K562 (cell line): ENCODE measurements around the gene CHPF2. TPM values are rescaled to one million over a fixed set of nuclear protein-coding genes. Genes with fewer than 3 reads are reported as not detected.

Experiments used
- ATAC-seq: fragments of 200-7000 bp; cut with Tn5 transposase; 3 replicates; pipeline ENCODE4 v1.9.1; 2020; ENCODE audit warnings: moderate library complexity
- BruUV-seq: library from RNA; stranded (reverse); fragments of 400-500 nt; replicated peaks from 2 replicates; lab custom pipeline; 2021; lab: Mats Ljungman, UMichigan
- CTCF ChIA-PET: fragments of 300-600 bp; formaldehyde crosslinking; extraction: SDS; loops from one replicate; lab custom pipeline; 2021; ENCODE audit warnings: low intra/inter-chr PET ratio; lab: Yijun Ruan, JAX
- POLR2A ChIA-PET: fragments of 300-600, 350-650 bp; sonication (Branson Sonifier 250); formaldehyde crosslinking; extraction: SDS; loops from one replicate; lab custom pipeline; 2021; ENCODE audit warnings: antibody characterized with exemption, inconsistent platforms; lab: Yijun Ruan, JAX
- DNase-seq, 4 experiments: peaks; one replicate each; pipeline versions ENCODE4 v3.0.0 to v3.0.0-alpha.2; 2011 to 2018; ENCODE audit warnings: low spot score in 3 of 4, mixed read lengths in 3 of 4; ENCODE audit errors: extremely low read depth in 1 of 4
- FAIRE-seq: peaks from 2 replicates; lab custom pipeline; 2011; peaks lifted over from hg19 to GRCh38; lab: Jason Lieb, UNC
- H2AFZ ChIP-seq: 2 replicates; pipeline ENCODE4 v1.6.0; 2011; ENCODE audit warnings: low read depth, low read length, control low read depth, inconsistent platforms
- H3K27ac ChIP-seq: fragments of 200-600 bp; 3 replicates; pipeline ENCODE4 v1.8.0; 2011; ENCODE audit warnings: low read depth, mild to moderate bottlenecking, control low read depth, inconsistent platforms, low read length, moderate library complexity, mixed read lengths; ENCODE audit errors: extremely low read depth
- H3K27me3 ChIP-seq, 2 experiments: fragments of 300-600 bp in 1 of 2; 2 replicates in 1 of 2; 3 replicates in 1 of 2; pipeline versions ENCODE4 v1.6.0 to v1.8.0; 2011; ENCODE audit warnings: inconsistent platforms in 2 of 2, low read length in 2 of 2, mild to moderate bottlenecking in 1 of 2, mixed read lengths in 1 of 2, moderate library complexity in 1 of 2; ENCODE audit not compliant: control insufficient read depth in 2 of 2, insufficient read depth in 2 of 2
- H3K36me3 ChIP-seq: fragments of 300-600 bp; 3 replicates; pipeline ENCODE4 v1.8.0; 2011; ENCODE audit warnings: mild to moderate bottlenecking, low read length, inconsistent platforms; ENCODE audit not compliant: control insufficient read depth, insufficient read depth
- H3K4me1 ChIP-seq, 2 experiments: fragments of 200-600 bp in 1 of 2; replicated peaks in 1 of 2; 2 replicates in 1 of 2; 3 replicates in 1 of 2; pipeline versions ENCODE4 v1.5.1 to v1.8.0; 2011; ENCODE audit warnings: inconsistent platforms in 2 of 2, low read length in 2 of 2, mild to moderate bottlenecking in 1 of 2, mixed read lengths in 1 of 2, moderate library complexity in 1 of 2; ENCODE audit not compliant: control insufficient read depth in 2 of 2, insufficient read depth in 2 of 2
- H3K4me2 ChIP-seq: 2 replicates; pipeline ENCODE4 v1.6.1; 2011; ENCODE audit warnings: low read length, control low read depth, inconsistent platforms, mixed read lengths; ENCODE audit not compliant: insufficient read depth
- H3K4me3 ChIP-seq: fragments of 200-600 bp; sonication (generic), shearing (Covaris generic); 2 replicates; pipeline ENCODE4 v1.5.1; 2016; ENCODE audit warnings: control low read depth, inconsistent platforms
- H3K79me2 ChIP-seq: fragments of 200-600 bp; 3 replicates; pipeline ENCODE4 v1.8.0; 2011; ENCODE audit warnings: low read length, inconsistent platforms; ENCODE audit not compliant: control insufficient read depth, insufficient read depth
- H3K9ac ChIP-seq, 2 experiments: 2 replicates each; pipeline versions ENCODE4 v1.6.0 to v1.6.1; 2011; ENCODE audit warnings: low read depth in 2 of 2, low read length in 2 of 2, control low read depth in 1 of 2, inconsistent platforms in 1 of 2, mild to moderate bottlenecking in 1 of 2, mixed read lengths in 1 of 2; ENCODE audit not compliant: insufficient read depth in 1 of 2
- H3K9me1 ChIP-seq: one replicate; pipeline ENCODE4 v1.6.0; 2011; ENCODE audit warnings: inconsistent platforms, mild to moderate bottlenecking, low read length, moderate library complexity; ENCODE audit not compliant: control insufficient read depth, insufficient read depth
- H3K9me3 ChIP-seq: replicated peaks from 2 replicates; pipeline ENCODE4 v1.5.1; 2011; ENCODE audit warnings: low read depth, low read length, inconsistent platforms; ENCODE audit not compliant: control insufficient read depth, insufficient read depth
- H4K20me1 ChIP-seq: replicated peaks from 2 replicates; pipeline ENCODE4 v1.6.1; 2011; ENCODE audit warnings: low read length, inconsistent platforms, mixed read lengths; ENCODE audit not compliant: control insufficient read depth, insufficient read depth
- DPF2 ChIP-seq: fragments of 450-650 bp; IDR thresholded peaks from 2 replicates; pipeline ENCODE4 v1.6.1; 2016
- KDM1A ChIP-seq, 2 experiments: fragments of 450-650 bp; IDR thresholded peaks; 2 replicates each; pipeline ENCODE4 v1.6.1; 2016; ENCODE audit warnings: mild to moderate bottlenecking in 2 of 2
- MAFF ChIP-seq: IDR thresholded peaks from 2 replicates; pipeline ENCODE4 v1.6.1; 2012; ENCODE audit warnings: low read length, improper control_type of control experiment
- MAFG ChIP-seq: fragments of 450-650 bp; conservative IDR thresholded peaks from 2 replicates; pipeline ENCODE4 v1.6.1; 2016; ENCODE audit warnings: missing genetic modification characterization, missing compliant biosample characterization
- MAZ ChIP-seq, 2 experiments: fragments of 450-650 bp in 1 of 2; sonication (generic) in 1 of 2; formaldehyde crosslinking; IDR thresholded peaks in 1 of 2; conservative IDR thresholded peaks in 1 of 2; 2 replicates each; pipeline versions ENCODE4 v1.4.0 to v1.5.0; 2020; ENCODE audit warnings: mild to moderate bottlenecking in 1 of 2, missing genetic modification reagents in 1 of 2
- NFE2 ChIP-seq: IDR thresholded peaks from 2 replicates; pipeline ENCODE4 v1.6.1; 2014; ENCODE audit warnings: antibody characterized with exemption, low read depth
- POLR2AphosphoS2 ChIP-seq: IDR thresholded peaks from 2 replicates; pipeline ENCODE4 v1.6.1; 2012; ENCODE audit warnings: low read length, improper control_type of control experiment
- POLR2B ChIP-seq: fragments of 450-650 bp; IDR thresholded peaks from 2 replicates; pipeline ENCODE4 v1.6.1; 2018; ENCODE audit warnings: low read depth; ENCODE audit not compliant: partially characterized antibody
- POLR2G ChIP-seq: fragments of 200-400 bp; formaldehyde crosslinking; IDR thresholded peaks from 2 replicates; pipeline ENCODE4 v1.6.1; 2017; ENCODE audit warnings: low read depth, mild to moderate bottlenecking, antibody characterized with exemption, low read length, moderate library complexity
- SMARCA4 ChIP-seq: fragments of 450-650 bp; IDR thresholded peaks from 2 replicates; pipeline ENCODE4 v1.6.1; 2016
- SMARCE1 ChIP-seq: fragments of 450-650 bp; IDR thresholded peaks from 2 replicates; pipeline ENCODE4 v1.7.1; 2016; ENCODE audit warnings: mild to moderate bottlenecking
- SOX6 ChIP-seq: fragments of 450-650 bp; IDR thresholded peaks from 2 replicates; pipeline ENCODE4 v1.6.1; 2014; ENCODE audit warnings: mild to moderate bottlenecking
- SP2 ChIP-seq: IDR thresholded peaks from 2 replicates; pipeline ENCODE4 v1.6.1; 2011; ENCODE audit warnings: mild to moderate bottlenecking, low read depth, low read length, moderate library complexity; ENCODE audit not compliant: poor library complexity, severe bottlenecking; ENCODE audit errors: extremely low read depth
- YY1 ChIP-seq, 3 experiments: IDR thresholded peaks; 2 replicates each; pipeline ENCODE4 v1.6.1; 2011; ENCODE audit warnings: low read length in 2 of 3, mild to moderate bottlenecking in 2 of 3, moderate library complexity in 2 of 3, borderline replicate concordance in 1 of 3, control low read depth in 1 of 3, low read depth in 1 of 3; ENCODE audit not compliant: insufficient read depth in 3 of 3, insufficient replicate concordance in 2 of 3, control insufficient read depth in 1 of 3, insufficient read length in 1 of 3; ENCODE audit errors: extremely low read depth in 1 of 3
- ZNF175 ChIP-seq: fragments of 200-800 bp; sonication (Bioruptor generic); IDR thresholded peaks from 2 replicates; pipeline ENCODE4 v1.6.1; 2016; ENCODE audit warnings: low read depth, mild to moderate bottlenecking, missing genetic modification characterization, missing compliant biosample characterization
- ZNF212 ChIP-seq: fragments of 450-650 bp; formaldehyde crosslinking; IDR thresholded peaks from 2 replicates; pipeline ENCODE4 v1.4.0; 2020; ENCODE audit warnings: mild to moderate bottlenecking
- ZNF644 ChIP-seq: fragments of 200-800 bp; sonication (Bioruptor generic); IDR thresholded peaks from 2 replicates; pipeline ENCODE4 v1.6.1; 2016; ENCODE audit warnings: low read depth, missing genetic modification characterization, missing compliant biosample characterization
- WGBS: fragments of 100-300 bp; shearing (Covaris generic); methylation state at CpG from one replicate; pipeline ENCODE4 v1.1.6; 2016; ENCODE audit warnings: low coverage, mixed read lengths; ENCODE audit not compliant: insufficient coverage; ENCODE audit errors: missing lambda C conversion rate; 5-methylcytosine and 5-hydroxymethylcytosine counted together
- in situ Hi-C: fragments of 300-500 bp; cut with MboI; formaldehyde crosslinking; loops from 4 replicates; pipeline ENCODE4 v1.15.0; 2018; ENCODE audit warnings: inconsistent platforms, mixed read lengths
- intact Hi-C: fragments of 100-400 bp; cut with micrococcal nuclease; formaldehyde crosslinking; loops from 2 replicates; pipeline ENCODE4 v1.14.2; 2022
- polyA plus RNA-seq, 8 experiments: library from polyadenylated mRNA; depleted of rRNA in 4 of 8; stranded (reverse) in 5 of 8; unstranded in 3 of 8; fragments of >200 nt; fragmentation: Nextera tagmentation in 2 of 8; fragmentation: Illumina TruSeq in 1 of 8; extraction: Ambion mirVana in 2 of 8; extraction: Trizol in 1 of 8; gene quantifications; 2 replicates each; pipeline versions ENCODE4 v1.2.1 to v1.2.3, GENCODE V29; 2011 to 2014; ENCODE audit warnings: inconsistent platforms in 1 of 8, missing spikeins in 1 of 8
- total RNA-seq, 7 experiments: library from RNA; depleted of rRNA in 6 of 7; stranded (reverse); fragments of >200 nt in 6 of 7; fragmentation: Illumina TruSeq in 2 of 7; extraction: Trizol in 2 of 7; gene quantifications; 2 replicates each; pipeline versions ENCODE4 v1.2.1 to v1.2.3, GENCODE V29; 2011 to 2021; ENCODE audit warnings: low replicate concordance in 1 of 7
- TF ChIP-seq, protein P1 (sequence below): fragments of 450-650 bp; IDR thresholded peaks from 2 replicates; pipeline ENCODE4 v1.6.1; 2016
- TF ChIP-seq, protein P2 (sequence below): fragments of 250-450 bp; sonication (Bioruptor Pico); IDR thresholded peaks from 2 replicates; pipeline ENCODE4 v1.5.0; 2021

The CHPF2 gene
- total and polyA plus RNA-seq, 9 of the 15 experiments (the other 6 are each of a cell fraction or from before 2014, with no cell fraction given), result 0.08 to 32.8 (median 10.5) TPM

DNA sequence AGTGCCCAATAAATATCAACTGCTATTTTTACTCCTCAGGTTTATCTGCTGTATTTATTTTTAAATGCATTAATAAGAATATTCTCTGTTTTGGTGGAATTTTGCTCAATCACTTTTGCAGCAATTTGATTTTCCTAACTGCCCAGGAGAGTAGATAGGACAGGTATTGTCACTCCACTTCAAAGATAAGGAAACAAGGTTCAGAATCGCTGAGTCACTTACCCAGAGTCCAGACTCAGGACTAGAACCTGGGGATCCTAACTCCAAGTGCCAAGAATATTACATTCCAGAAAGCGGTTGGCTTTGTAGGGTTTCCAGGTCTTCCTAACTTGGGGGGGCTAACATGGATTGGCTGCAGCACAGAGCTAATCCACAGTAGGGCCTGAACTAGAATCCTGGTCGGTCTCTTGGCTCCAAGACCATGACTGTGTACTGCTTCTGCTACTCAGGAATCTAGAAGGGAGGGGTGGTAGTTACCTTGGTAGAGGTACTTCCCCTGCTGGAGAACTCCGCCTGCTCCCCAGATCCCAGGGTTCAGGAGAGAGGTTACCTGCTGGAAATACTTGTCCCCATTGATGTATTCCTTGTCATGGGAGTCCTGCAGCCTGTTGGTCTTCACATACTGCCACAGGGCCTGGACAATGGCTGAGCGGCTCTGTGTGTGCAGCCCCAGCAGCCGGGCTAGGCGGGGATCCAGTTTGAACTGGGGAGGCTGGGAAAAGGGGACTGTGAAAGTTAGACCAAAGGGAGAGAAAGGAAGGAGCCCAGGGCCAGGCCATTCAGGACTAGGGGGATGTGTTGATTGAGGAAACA is 8.9 kb downstream of the CHPF2 start:
- peak; percentile 71 for FAIRE-seq
- ATAC-seq, result 0 out of 3 replicates have a peak, but pooled peaks have one; percentile 4
- in situ Hi-C loops, result no loop called here
- Histone ChIP-seq H4K20me1 (peaks cover 57% of the 10 kb centered on the region), H3K79me2 (no peaks in the 10 kb centered on the region), H2AFZ (no peak overlapping the region), H3K9ac (peak overlapping the region in 1 of 2 experiments; percentile 40; a peak in 1 of 4 replicates), H3K4me2 (no peak overlapping the region), H3K27ac (no peak overlapping the region), H3K9me3 (no peaks in the 10 kb centered on the region), H3K27me3 (peaks cover 0 to 10% of the 10 kb centered on the region in 2 experiments; a peak in 1 of 5 replicates), H3K9me1 (peaks cover 8% of the 10 kb centered on the region), H3K4me1 (peaks cover 16 to 44% of the 10 kb centered on the region in 2 experiments; a peak in 4 of 5 replicates), H3K36me3 (peaks cover 22% of the 10 kb centered on the region; the same call in 2 of the 3 replicates), H3K4me3 (no peak overlapping the region)
- intact Hi-C loops, result loop anchor here (2.0 to 5.0 kb wide), 2 partner anchors 34 to 49 kb away; no protein-coding TSS in a partner anchor
- WGBS, result 50% methylated on average over 7 of the region's 7 CpGs
- peak in 1 of 4 experiments; percentile 51 for DNase-seq
- ChIA-PET CTCF (no interaction called here), POLR2A (interaction anchor here (1.5 to 3.5 kb wide), 3 partner anchors 7 to 20 kb away, joined by 4 to 34 read pairs (median 14); partner anchors contain the start of gene CHPF2)
- no TSS peak for BruUV-seq
- TF ChIP-seq, protein P1, sequence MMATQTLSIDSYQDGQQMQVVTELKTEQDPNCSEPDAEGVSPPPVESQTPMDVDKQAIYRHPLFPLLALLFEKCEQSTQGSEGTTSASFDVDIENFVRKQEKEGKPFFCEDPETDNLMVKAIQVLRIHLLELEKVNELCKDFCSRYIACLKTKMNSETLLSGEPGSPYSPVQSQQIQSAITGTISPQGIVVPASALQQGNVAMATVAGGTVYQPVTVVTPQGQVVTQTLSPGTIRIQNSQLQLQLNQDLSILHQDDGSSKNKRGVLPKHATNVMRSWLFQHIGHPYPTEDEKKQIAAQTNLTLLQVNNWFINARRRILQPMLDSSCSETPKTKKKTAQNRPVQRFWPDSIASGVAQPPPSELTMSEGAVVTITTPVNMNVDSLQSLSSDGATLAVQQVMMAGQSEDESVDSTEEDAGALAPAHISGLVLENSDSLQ, result 0 out of 2 replicates have a peak, but pooled peaks have one; percentile 15
- TF ChIP-seq ZNF644 (no peak), SOX6 (peak; percentile 67), POLR2G (peak; percentile 50; the same call in 1 of the 2 replicates), SMARCA4 (peak; percentile 45; the same call in 1 of the 2 replicates), MAFG (tag) (peak; percentile 94), ZNF212 (no peak), MAFF (peak; percentile 89), KDM1A (IDR thresholded peaks at IDR 0.05) (peak; percentile 51 to 54; a peak in 2 of 4 replicates), NFE2 (peak; percentile 96), MAZ (CRISPR knock-in tag; conservative IDR thresholded peaks at IDR 0.05 in 1 of 2, IDR thresholded peaks at IDR 0.05 in 1 of 2) (0 out of 4 replicates have a peak, but pooled peaks of 1 of the 2 experiments have one; percentile 10), POLR2B (peak; percentile 38), DPF2 (peak; percentile 77; the same call in 1 of the 2 replicates), SMARCE1 (0 out of 2 replicates have a peak, but pooled peaks have one; percentile 34), ZNF175 (CRISPR knock-in tag) (peak; percentile 94), SP2 (no peak), YY1 (IDR thresholded peaks at IDR 0.05; ENCODE audit: borderline replicate concordance in 1 of 3, control insufficient read depth in 1 of 3, extremely low read depth in 1 of 3, insufficient read depth in 3 of 3, insufficient read length in 1 of 3, insufficient replicate concordance in 2 of 3, low read depth in 1 of 3, low read length in 2 of 3) (no peak), POLR2AphosphoS2 (0 out of 2 replicates have a peak, but pooled peaks have one; percentile 55)
- TF ChIP-seq, protein P2, sequence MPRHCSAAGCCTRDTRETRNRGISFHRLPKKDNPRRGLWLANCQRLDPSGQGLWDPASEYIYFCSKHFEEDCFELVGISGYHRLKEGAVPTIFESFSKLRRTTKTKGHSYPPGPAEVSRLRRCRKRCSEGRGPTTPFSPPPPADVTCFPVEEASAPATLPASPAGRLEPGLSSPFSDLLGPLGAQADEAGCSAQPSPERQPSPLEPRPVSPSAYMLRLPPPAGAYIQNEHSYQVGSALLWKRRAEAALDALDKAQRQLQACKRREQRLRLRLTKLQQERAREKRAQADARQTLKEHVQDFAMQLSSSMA, result no peak
